HCT116 (cell line): ENCODE data around the gene ENOX1. TPM values are rescaled to one million over a fixed set of nuclear protein-coding genes. Genes with fewer than 3 reads are reported as not detected.
"Not testable (repeated sequence)": the region's sequence is repeated elsewhere in the genome, so short reads cannot be mapped to it uniquely, and the experiment has no call there.

Source experiments
- ATAC-seq: fragments of 200-7000 bp; cut with Tn5 transposase; 2 replicates; pipeline ENCODE4 v1.9.1; 2020; ENCODE audit warnings: mild to moderate bottlenecking, moderate library complexity
- BruUV-seq: library from RNA; stranded (reverse); fragments of 400-500 nt; replicated peaks from 2 replicates; lab custom pipeline; 2021; lab: Mats Ljungman, UMichigan
- CTCF ChIA-PET: fragments of 300-600 bp; sonication (Branson Sonifier 250); formaldehyde crosslinking; loops from one replicate; lab custom pipeline; 2021; ENCODE audit warnings: antibody characterized with exemption; lab: Charles Lee
- POLR2A ChIA-PET: fragments of 300-600, 350-600 bp; sonication (Branson Sonifier 250); formaldehyde crosslinking; loops from one replicate; lab custom pipeline; 2021; ENCODE audit warnings: antibody characterized with exemption; lab: Charles Lee
- RAD21 ChIA-PET, 2 experiments: fragments of 300-600 bp; sonication (Branson Sonifier 250); formaldehyde crosslinking; loops; one replicate each; lab custom pipeline; 2023; ENCODE audit warnings: low total read pairs in 2 of 2; ENCODE audit not compliant: uncharacterized antibody in 2 of 2, unreplicated experiment in 2 of 2, low non-redundant PET in 1 of 2; lab: Charles Lee
- DNase-seq: peaks from one replicate; pipeline ENCODE4 v3.0.0-alpha.2; 2010; ENCODE audit warnings: low read depth, low spot score
- H2AFZ ChIP-seq: fragments of 200-600 bp; shearing (Covaris generic), sonication (generic); 2 replicates; pipeline ENCODE4 v1.6.1; 2017; ENCODE audit warnings: low read depth, mixed run types, mixed read lengths, antibody characterized with exemption, low read length; ENCODE audit not compliant: poor library complexity, severe bottlenecking
- H3K27ac ChIP-seq: 2 replicates; pipeline ENCODE4 v1.5.1; 2012; ENCODE audit warnings: low read depth, low read length
- H3K27me3 ChIP-seq: fragments of 200-600 bp; sonication (generic); 2 replicates; pipeline ENCODE4 v1.6.1; 2016; ENCODE audit warnings: mixed run types, low read length, mixed read lengths; ENCODE audit not compliant: insufficient read depth
- H3K36me3 ChIP-seq, 2 experiments: fragments of 200-500 bp in 1 of 2; fragments of 200-600 bp in 1 of 2; sonication (Bioruptor generic) in 1 of 2; sonication (generic) in 1 of 2; 2 replicates each; pipeline versions ENCODE4 v1.5.1 to v1.6.1; 2014 to 2016; ENCODE audit warnings: low read length in 2 of 2, inconsistent platforms in 1 of 2, mixed read lengths in 1 of 2, mixed run types in 1 of 2; ENCODE audit not compliant: insufficient read depth in 2 of 2, control insufficient read depth in 1 of 2
- H3K4me1 ChIP-seq, 2 experiments: fragments of 200-600 bp in 1 of 2; sonication (generic) in 1 of 2; 2 replicates each; pipeline versions ENCODE4 v1.5.1 to v1.6.1; 2012 to 2017; ENCODE audit warnings: low read length in 2 of 2, inconsistent platforms in 1 of 2, mild to moderate bottlenecking in 1 of 2, mixed read lengths in 1 of 2, mixed run types in 1 of 2, moderate library complexity in 1 of 2; ENCODE audit not compliant: insufficient read depth in 2 of 2, control insufficient read depth in 1 of 2
- H3K4me2 ChIP-seq: fragments of 200-600 bp; sonication (generic); 2 replicates; pipeline ENCODE4 v1.6.1; 2017; ENCODE audit warnings: mixed run types, low read length, mixed read lengths
- H3K4me3 ChIP-seq, 2 experiments: fragments of 200-600 bp in 1 of 2; sonication (generic) in 1 of 2; replicated peaks in 1 of 2; 2 replicates each; pipeline ENCODE4 v1.5.1; 2011 to 2016; ENCODE audit warnings: low read length in 2 of 2, control low read depth in 1 of 2, low read depth in 1 of 2, mild to moderate bottlenecking in 1 of 2, mixed read lengths in 1 of 2, mixed run types in 1 of 2
- H3K79me2 ChIP-seq: fragments of 200-600 bp; sonication (generic); 2 replicates; pipeline ENCODE4 v1.6.1; 2017; ENCODE audit warnings: mild to moderate bottlenecking, mixed run types, low read length, moderate library complexity, mixed read lengths; ENCODE audit not compliant: insufficient read depth
- H3K9ac ChIP-seq: fragments of 200-600 bp; sonication (generic); 2 replicates; pipeline ENCODE4 v1.6.1; 2016; ENCODE audit warnings: low read length, mixed read lengths
- H3K9me2 ChIP-seq: fragments of 200-600 bp; sonication (generic), shearing (Covaris generic); 2 replicates; pipeline ENCODE4 v1.6.1; 2017; ENCODE audit warnings: mixed run types, mild to moderate bottlenecking, moderate library complexity; ENCODE audit not compliant: insufficient read depth
- H3K9me3 ChIP-seq, 2 experiments: fragments of 200-500 bp in 1 of 2; fragments of 200-600 bp in 1 of 2; sonication (Bioruptor generic) in 1 of 2; sonication (generic) in 1 of 2; 2 replicates each; pipeline ENCODE4 v1.6.1; 2014 to 2017; ENCODE audit warnings: low read length in 2 of 2, mixed read lengths in 2 of 2, inconsistent platforms in 1 of 2, low read depth in 1 of 2, mild to moderate bottlenecking in 1 of 2, mixed run types in 1 of 2, moderate library complexity in 1 of 2; ENCODE audit not compliant: control insufficient read depth in 1 of 2, insufficient read depth in 1 of 2
- H4K20me1 ChIP-seq: fragments of 200-600 bp; sonication (generic), shearing (Covaris generic); 2 replicates; pipeline ENCODE4 v1.6.1; 2017; ENCODE audit warnings: mixed run types, mild to moderate bottlenecking, moderate library complexity; ENCODE audit not compliant: insufficient read depth
- CEBPB ChIP-seq: IDR thresholded peaks from 2 replicates; pipeline ENCODE4 v1.6.1; 2012; ENCODE audit warnings: low read depth
- EZH2 ChIP-seq: fragments of 200-600 bp; sonication (generic); IDR thresholded peaks from 2 replicates; pipeline ENCODE4 v1.6.1; 2017; ENCODE audit warnings: antibody characterized with exemption, mixed run types
- EZH2phosphoT487 ChIP-seq: fragments of 200-600 bp; IDR thresholded peaks from 2 replicates; pipeline ENCODE4 v1.6.1; 2018; ENCODE audit warnings: antibody characterized with exemption, borderline replicate concordance
- SP1 ChIP-seq: IDR thresholded peaks from 2 replicates; pipeline ENCODE4 v1.6.1; 2012; ENCODE audit warnings: low read depth
- intact Hi-C: fragments of 100-400 bp; cut with micrococcal nuclease; formaldehyde crosslinking; loops from 2 replicates; pipeline ENCODE4 v1.10.0; 2022
- total RNA-seq: library from RNA; stranded (reverse); gene quantifications from one replicate; pipeline ENCODE4 v1.2.1, GENCODE V29; 2021; ENCODE audit not compliant: unreplicated experiment
- TF ChIP-seq, protein P1 (sequence below): IDR thresholded peaks from 2 replicates; pipeline ENCODE4 v1.6.1; 2011; ENCODE audit warnings: mild to moderate bottlenecking, low read length, moderate library complexity; ENCODE audit not compliant: insufficient replicate concordance; ENCODE audit errors: extremely low read depth
- TF ChIP-seq, protein P2 (sequence below): IDR thresholded peaks from 2 replicates; pipeline ENCODE4 v1.6.1; 2012
- TF ChIP-seq, protein P3 (sequence below): IDR thresholded peaks from 2 replicates; pipeline ENCODE4 v1.6.1; 2012

ENOX1 gene
- total RNA-seq, 1 experiment from 2014 or later, result 4.5 TPM

DNA sequence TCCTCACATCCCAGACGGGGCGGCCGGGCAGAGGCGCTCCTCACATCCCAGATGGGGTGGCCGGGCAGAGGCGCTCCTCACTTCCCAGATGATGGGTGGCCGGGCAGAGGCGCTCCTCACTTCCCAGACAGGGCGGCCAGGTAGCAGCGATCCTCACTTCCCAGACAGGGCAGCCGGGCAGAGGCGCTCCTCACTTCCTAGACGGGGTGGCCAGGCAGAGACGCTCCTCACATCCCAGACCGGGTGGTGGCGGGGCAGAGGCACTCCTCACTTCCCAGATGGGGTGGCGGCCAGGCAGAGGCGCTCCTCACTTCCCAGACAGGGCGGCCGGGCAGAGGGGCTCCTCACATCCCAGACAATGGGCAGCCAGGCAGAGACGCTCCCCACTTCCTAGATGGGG lies 370.4 kb downstream of the ENOX1 start:
- H3K9ac ChIP-seq, intact Hi-C loops, H3K36me3 ChIP-seq, H2AFZ ChIP-seq, H3K4me1 ChIP-seq, H3K9me3 ChIP-seq, BruUV-seq, H3K27me3 ChIP-seq, H4K20me1 ChIP-seq, H3K4me2 ChIP-seq, RAD21 ChIA-PET, H3K27ac ChIP-seq, H3K4me3 ChIP-seq, ATAC-seq, H3K9me2 ChIP-seq, H3K79me2 ChIP-seq, POLR2A ChIA-PET, DNase-seq, CTCF ChIA-PET: not testable (repeated sequence)

DNA sequence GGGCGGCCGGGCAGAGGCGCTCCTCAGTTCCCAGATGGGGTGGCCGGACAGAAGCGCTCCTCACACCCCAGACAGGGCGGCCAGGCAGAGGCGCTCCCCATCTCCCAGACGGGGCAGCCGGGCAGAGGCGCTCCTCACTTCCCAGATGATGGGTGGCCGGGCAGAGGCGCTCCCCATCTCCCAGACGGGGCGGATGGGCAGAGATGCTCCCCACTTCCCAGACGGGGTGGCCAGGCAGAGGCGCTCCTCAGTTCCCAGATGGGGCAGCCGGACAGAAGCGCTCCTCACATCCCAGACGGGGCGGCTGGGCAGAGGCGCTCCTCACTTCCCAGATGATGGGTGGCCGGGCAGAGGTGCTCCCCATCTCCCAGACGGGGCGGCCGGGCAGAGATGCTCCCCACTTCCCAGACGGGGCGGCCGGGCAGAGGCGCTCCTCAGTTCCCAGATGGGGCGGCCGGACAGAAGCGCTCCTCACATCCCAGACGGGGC lies 370.8 kb downstream of the ENOX1 start:
- H3K4me1 ChIP-seq, H3K79me2 ChIP-seq, H3K4me3 ChIP-seq, H3K27me3 ChIP-seq, POLR2A ChIA-PET, RAD21 ChIA-PET, BruUV-seq, H4K20me1 ChIP-seq, H3K36me3 ChIP-seq, H2AFZ ChIP-seq, H3K9ac ChIP-seq, H3K9me3 ChIP-seq, H3K4me2 ChIP-seq, intact Hi-C loops, H3K27ac ChIP-seq, DNase-seq, CTCF ChIA-PET, H3K9me2 ChIP-seq, ATAC-seq: not testable (repeated sequence)

DNA sequence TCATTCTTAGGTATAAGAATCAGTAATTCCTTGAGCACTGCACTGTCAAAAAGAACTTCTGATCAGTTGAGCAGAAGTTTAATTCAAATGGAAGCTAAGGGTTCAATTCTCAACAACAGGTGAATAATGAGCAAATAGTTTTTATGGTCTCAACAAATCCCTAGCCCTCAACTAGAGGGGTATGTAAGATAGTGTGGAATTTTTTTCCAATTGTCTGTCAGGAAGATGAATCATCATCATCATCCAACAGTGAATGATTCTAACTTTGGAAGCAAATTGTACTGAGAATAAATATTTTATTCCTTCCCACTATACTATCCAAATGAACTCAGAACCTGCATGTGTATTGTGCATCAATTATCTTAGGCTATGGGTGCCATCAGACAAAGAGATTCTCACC lies 372.7 kb downstream of the ENOX1 start:
- Histone ChIP-seq H3K9me3 (no peaks in the 10 kb centered on the region), H4K20me1 (no peaks in the 10 kb centered on the region), H3K9me2 (no peaks in the 10 kb centered on the region), H3K27ac (no peak overlapping the region), H3K36me3 (no peaks in the 10 kb centered on the region), H2AFZ (no peak overlapping the region), H3K79me2 (no peaks in the 10 kb centered on the region), H3K4me1 (no peaks in the 10 kb centered on the region), H3K27me3 (no peaks in the 10 kb centered on the region; the same call in 1 of the 2 replicates), H3K9ac (no peak overlapping the region), H3K4me2 (no peak overlapping the region), H3K4me3 (no peak overlapping the region)
- ChIA-PET CTCF (no interaction called here), POLR2A (no interaction called here), RAD21 (no interaction called here)
- no TSS peak for BruUV-seq
- no peak for ATAC-seq
- no peak for DNase-seq
- intact Hi-C loops, result no loop called here
- no peak for TF ChIP-seq CEBPB
- no peak for TF ChIP-seq EZH2phosphoT487
- TF ChIP-seq, protein P1, sequence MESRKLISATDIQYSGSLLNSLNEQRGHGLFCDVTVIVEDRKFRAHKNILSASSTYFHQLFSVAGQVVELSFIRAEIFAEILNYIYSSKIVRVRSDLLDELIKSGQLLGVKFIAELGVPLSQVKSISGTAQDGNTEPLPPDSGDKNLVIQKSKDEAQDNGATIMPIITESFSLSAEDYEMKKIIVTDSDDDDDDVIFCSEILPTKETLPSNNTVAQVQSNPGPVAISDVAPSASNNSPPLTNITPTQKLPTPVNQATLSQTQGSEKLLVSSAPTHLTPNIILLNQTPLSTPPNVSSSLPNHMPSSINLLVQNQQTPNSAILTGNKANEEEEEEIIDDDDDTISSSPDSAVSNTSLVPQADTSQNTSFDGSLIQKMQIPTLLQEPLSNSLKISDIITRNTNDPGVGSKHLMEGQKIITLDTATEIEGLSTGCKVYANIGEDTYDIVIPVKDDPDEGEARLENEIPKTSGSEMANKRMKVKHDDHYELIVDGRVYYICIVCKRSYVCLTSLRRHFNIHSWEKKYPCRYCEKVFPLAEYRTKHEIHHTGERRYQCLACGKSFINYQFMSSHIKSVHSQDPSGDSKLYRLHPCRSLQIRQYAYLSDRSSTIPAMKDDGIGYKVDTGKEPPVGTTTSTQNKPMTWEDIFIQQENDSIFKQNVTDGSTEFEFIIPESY, result no peak
- TF ChIP-seq SP1, result no peak
- TF ChIP-seq, protein P2, sequence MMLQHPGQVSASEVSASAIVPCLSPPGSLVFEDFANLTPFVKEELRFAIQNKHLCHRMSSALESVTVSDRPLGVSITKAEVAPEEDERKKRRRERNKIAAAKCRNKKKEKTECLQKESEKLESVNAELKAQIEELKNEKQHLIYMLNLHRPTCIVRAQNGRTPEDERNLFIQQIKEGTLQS, result no peak
- TF ChIP-seq EZH2, result no peak
- TF ChIP-seq, protein P3, sequence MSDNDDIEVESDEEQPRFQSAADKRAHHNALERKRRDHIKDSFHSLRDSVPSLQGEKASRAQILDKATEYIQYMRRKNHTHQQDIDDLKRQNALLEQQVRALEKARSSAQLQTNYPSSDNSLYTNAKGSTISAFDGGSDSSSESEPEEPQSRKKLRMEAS, result no peak
